Panc1 (cell line): ENCODE measurements around the gene FAM118A. TPM values are rescaled to one million over a fixed set of nuclear protein-coding genes. Genes with fewer than 3 reads are reported as not detected.

Source experiments
- ATAC-seq: fragments of 200-7000 bp; cut with Tn5 transposase; 2 replicates; pipeline ENCODE4 v1.9.1; 2020; ENCODE audit warnings: mild to moderate bottlenecking, moderate library complexity
- BruUV-seq: library from RNA; stranded (reverse); fragments of 400-500 nt; replicated peaks from 2 replicates; lab custom pipeline; 2021; lab: Mats Ljungman, UMichigan
- CTCF ChIA-PET: fragments of 300-600 bp; sonication (Branson Sonifier 250); formaldehyde crosslinking; loops from one replicate; lab custom pipeline; 2022; ENCODE audit warnings: antibody characterized with exemption; lab: Charles Lee
- POLR2A ChIA-PET: fragments of 300-600 bp; sonication (Branson Sonifier 250); formaldehyde crosslinking; loops from one replicate; lab custom pipeline; 2022; ENCODE audit warnings: antibody characterized with exemption; lab: Charles Lee
- DNase-seq: peaks from one replicate; pipeline ENCODE4 v3.0.0-alpha.2; 2010; ENCODE audit warnings: low read depth, low spot score
- H3K27ac ChIP-seq: 2 replicates; pipeline ENCODE4 v1.5.1; 2011; ENCODE audit warnings: mild to moderate bottlenecking, low read length, inconsistent platforms
- H3K27me3 ChIP-seq: fragments of 200-500 bp; sonication (Bioruptor generic); 2 replicates; pipeline ENCODE4 v1.6.0; 2014; ENCODE audit warnings: low read length, inconsistent platforms; ENCODE audit not compliant: control insufficient read depth, insufficient read depth
- H3K36me3 ChIP-seq: fragments of 200-500 bp; sonication (Bioruptor generic); 2 replicates; pipeline ENCODE4 v1.5.1; 2014; ENCODE audit warnings: inconsistent platforms, mild to moderate bottlenecking, low read length, moderate library complexity; ENCODE audit not compliant: control insufficient read depth, insufficient read depth
- H3K4me1 ChIP-seq: 2 replicates; pipeline ENCODE4 v1.5.1; 2011; ENCODE audit warnings: inconsistent platforms, mild to moderate bottlenecking, low read length, moderate library complexity; ENCODE audit not compliant: control insufficient read depth, insufficient read depth
- H3K4me3 ChIP-seq, 2 experiments: 2 replicates each; pipeline ENCODE4 v1.5.1; 2011 to 2012; ENCODE audit warnings: low read depth in 2 of 2, low read length in 2 of 2, mild to moderate bottlenecking in 2 of 2, inconsistent platforms in 1 of 2, moderate library complexity in 1 of 2
- H3K9me3 ChIP-seq: fragments of 200-500 bp; sonication (Bioruptor generic); 2 replicates; pipeline ENCODE4 v1.5.1; 2014; ENCODE audit warnings: low read depth, mild to moderate bottlenecking, inconsistent platforms, low read length, moderate library complexity; ENCODE audit not compliant: control insufficient read depth, insufficient read depth
- CTCF ChIP-seq: fragments of 450-650 bp; IDR thresholded peaks from 2 replicates; pipeline ENCODE4 v1.5.1; 2017; ENCODE audit warnings: mild to moderate bottlenecking
- POLR2AphosphoS5 ChIP-seq: IDR thresholded peaks from 2 replicates; pipeline ENCODE4 v1.6.1; 2012; ENCODE audit warnings: mild to moderate bottlenecking, low read depth, low read length, moderate library complexity
- REST ChIP-seq, 2 experiments: IDR thresholded peaks; 2 replicates each; pipeline ENCODE4 v1.6.1; 2011 to 2012; ENCODE audit warnings: low read depth in 2 of 2, control low read depth in 1 of 2, low read length in 1 of 2, mild to moderate bottlenecking in 1 of 2, moderate library complexity in 1 of 2; ENCODE audit not compliant: insufficient read depth in 1 of 2
- SIN3A ChIP-seq: IDR thresholded peaks from 2 replicates; pipeline ENCODE4 v1.6.1; 2012; ENCODE audit warnings: low read depth, mild to moderate bottlenecking, low read length, moderate library complexity, borderline replicate concordance; ENCODE audit not compliant: insufficient read depth
- TCF7L2 ChIP-seq: IDR thresholded peaks from 2 replicates; pipeline ENCODE4 v1.6.1; 2011; ENCODE audit warnings: mild to moderate bottlenecking, low read depth, low read length, inconsistent platforms
- in situ Hi-C: cut with HindIII; loops from 2 replicates; pipeline ENCODE4 v1.10.0; 2016; ENCODE audit warnings: low sequenced_read_pairs, low pct_unique_long_range_greater_than_20kb
- intact Hi-C: fragments of 100-400 bp; cut with micrococcal nuclease; formaldehyde crosslinking; loops from one replicate; pipeline ENCODE4 v1.10.0; 2022; ENCODE audit not compliant: unreplicated experiment
- total RNA-seq: library from RNA; stranded (reverse); gene quantifications from one replicate; pipeline ENCODE4 v1.2.1, GENCODE V29; 2021; ENCODE audit not compliant: unreplicated experiment

FAM118A gene
- total RNA-seq, 1 experiment from 2014 or later = 73.2 TPM

- H3K27ac ChIP-seq = no peak overlapping the region
- no peaks in the 10 kb centered on the region for H3K36me3 ChIP-seq
- H3K9me3 ChIP-seq = no peaks in the 10 kb centered on the region
- intact Hi-C loops (no loop called here), in situ Hi-C loops (no loop called here)
- ATAC-seq (no peak), DNase-seq (no peak)
- H3K4me1 ChIP-seq = peaks cover 9% of the 10 kb centered on the region; the same call in 1 of the 2 replicates
- POLR2A ChIA-PET = no interaction called here
- H3K4me3 ChIP-seq = no peak overlapping the region
- CTCF ChIA-PET = no interaction called here
- TF ChIP-seq CTCF = no peak
- no peak for TF ChIP-seq SIN3A
- TF ChIP-seq POLR2AphosphoS5 = no peak
- TF ChIP-seq TCF7L2 = no peak
- no peak for TF ChIP-seq REST (IDR thresholded peaks at IDR 0.05; ENCODE audit: insufficient read depth in 1 of 2, low read depth in 2 of 2, low read length in 1 of 2)
- H3K27me3 ChIP-seq = no peaks in the 10 kb centered on the region
- no TSS peak for BruUV-seq
Observed at GRCh38 chr22:45316796-45317526, 7.2 kb downstream of the FAM118A start.

- peak; percentile 88 for ATAC-seq
- Histone ChIP-seq H3K27me3 (no peaks in the 10 kb centered on the region), H3K4me3 (no peak overlapping the region), H3K27ac (no peak overlapping the region), H3K36me3 (no peaks in the 10 kb centered on the region; the same call in 1 of the 2 replicates), H3K9me3 (no peaks in the 10 kb centered on the region), H3K4me1 (peaks cover 9% of the 10 kb centered on the region; the same call in 1 of the 2 replicates)
- in situ Hi-C loops = no loop called here
- ChIA-PET POLR2A (no interaction called here), CTCF (interaction anchor here (0.6 kb wide), 1 partner anchor 16 kb away, joined by 4 read pairs; no protein-coding TSS in a partner anchor)
- no peak for DNase-seq
- no TSS peak for BruUV-seq
- intact Hi-C loops = no loop called here
- no peak for TF ChIP-seq TCF7L2
- no peak for TF ChIP-seq POLR2AphosphoS5
- no peak for TF ChIP-seq REST (IDR thresholded peaks at IDR 0.05; ENCODE audit: insufficient read depth in 1 of 2, low read depth in 2 of 2, low read length in 1 of 2)
- no peak; the same call in 1 of the 2 replicates for TF ChIP-seq CTCF
- TF ChIP-seq SIN3A = no peak
Observed at GRCh38 chr22:45317551-45318167, 7.9 kb downstream of the FAM118A start.
